GM10266 (cell line): Measurements from ENCODE around the gene DLGAP1.

ENCODE experiments used
- DNase-seq: peaks from one replicate; pipeline ENCODE4 v3.0.0; 2012; ENCODE audit errors: extremely low spot score
- TF ChIP-seq, protein P1 (sequence below): IDR thresholded peaks from 2 replicates; pipeline ENCODE4 v1.5.1; 2012; ENCODE audit warnings: mild to moderate bottlenecking, low read depth; ENCODE audit not compliant: control insufficient read depth, insufficient read depth; ENCODE audit errors: missing control alignments

The DLGAP1 gene

DNA sequence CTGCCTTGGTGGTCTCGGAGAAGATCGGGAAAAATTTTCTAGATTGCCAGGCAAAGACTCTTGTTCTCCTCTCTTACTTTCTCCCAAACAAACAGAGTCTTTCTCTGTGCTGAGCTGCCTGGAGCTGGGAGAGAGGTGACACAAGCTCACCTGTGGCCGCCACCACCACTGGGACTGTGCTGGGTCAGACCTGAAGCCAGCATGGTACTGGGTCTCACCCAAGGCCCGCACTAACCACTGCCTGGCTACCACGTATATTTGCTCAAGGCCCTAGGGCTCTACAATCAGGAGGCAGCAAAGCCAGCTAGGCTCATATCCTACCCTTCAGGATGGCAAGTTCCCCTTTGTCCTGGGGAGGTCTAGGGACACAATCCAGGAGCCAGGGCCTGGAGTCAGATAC, 312.2 kb downstream of the DLGAP1 start:
- no peak for DNase-seq
- TF ChIP-seq, protein P1, sequence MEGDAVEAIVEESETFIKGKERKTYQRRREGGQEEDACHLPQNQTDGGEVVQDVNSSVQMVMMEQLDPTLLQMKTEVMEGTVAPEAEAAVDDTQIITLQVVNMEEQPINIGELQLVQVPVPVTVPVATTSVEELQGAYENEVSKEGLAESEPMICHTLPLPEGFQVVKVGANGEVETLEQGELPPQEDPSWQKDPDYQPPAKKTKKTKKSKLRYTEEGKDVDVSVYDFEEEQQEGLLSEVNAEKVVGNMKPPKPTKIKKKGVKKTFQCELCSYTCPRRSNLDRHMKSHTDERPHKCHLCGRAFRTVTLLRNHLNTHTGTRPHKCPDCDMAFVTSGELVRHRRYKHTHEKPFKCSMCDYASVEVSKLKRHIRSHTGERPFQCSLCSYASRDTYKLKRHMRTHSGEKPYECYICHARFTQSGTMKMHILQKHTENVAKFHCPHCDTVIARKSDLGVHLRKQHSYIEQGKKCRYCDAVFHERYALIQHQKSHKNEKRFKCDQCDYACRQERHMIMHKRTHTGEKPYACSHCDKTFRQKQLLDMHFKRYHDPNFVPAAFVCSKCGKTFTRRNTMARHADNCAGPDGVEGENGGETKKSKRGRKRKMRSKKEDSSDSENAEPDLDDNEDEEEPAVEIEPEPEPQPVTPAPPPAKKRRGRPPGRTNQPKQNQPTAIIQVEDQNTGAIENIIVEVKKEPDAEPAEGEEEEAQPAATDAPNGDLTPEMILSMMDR = no peak

DNA sequence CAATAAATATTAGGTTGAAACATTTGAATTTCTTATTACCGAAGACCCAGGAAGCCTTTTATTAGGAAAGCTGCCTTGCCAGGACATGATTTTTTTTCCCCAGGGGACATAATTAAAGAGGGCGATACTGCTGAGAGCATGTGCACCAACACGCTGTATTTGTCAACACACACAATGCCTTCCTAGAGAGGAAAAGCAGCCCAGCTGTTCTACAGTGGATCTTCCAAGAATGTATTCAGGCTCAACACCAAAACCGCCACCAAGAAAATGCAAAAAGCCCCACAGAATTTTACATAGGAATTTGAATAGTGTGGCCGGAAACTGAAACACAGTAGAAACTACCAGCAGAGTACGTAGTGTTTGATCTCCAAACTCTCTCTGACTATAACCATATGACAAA, 320.4 kb downstream of the DLGAP1 start:
- TF ChIP-seq, protein P1 = no peak
- DNase-seq = no peak

DNA sequence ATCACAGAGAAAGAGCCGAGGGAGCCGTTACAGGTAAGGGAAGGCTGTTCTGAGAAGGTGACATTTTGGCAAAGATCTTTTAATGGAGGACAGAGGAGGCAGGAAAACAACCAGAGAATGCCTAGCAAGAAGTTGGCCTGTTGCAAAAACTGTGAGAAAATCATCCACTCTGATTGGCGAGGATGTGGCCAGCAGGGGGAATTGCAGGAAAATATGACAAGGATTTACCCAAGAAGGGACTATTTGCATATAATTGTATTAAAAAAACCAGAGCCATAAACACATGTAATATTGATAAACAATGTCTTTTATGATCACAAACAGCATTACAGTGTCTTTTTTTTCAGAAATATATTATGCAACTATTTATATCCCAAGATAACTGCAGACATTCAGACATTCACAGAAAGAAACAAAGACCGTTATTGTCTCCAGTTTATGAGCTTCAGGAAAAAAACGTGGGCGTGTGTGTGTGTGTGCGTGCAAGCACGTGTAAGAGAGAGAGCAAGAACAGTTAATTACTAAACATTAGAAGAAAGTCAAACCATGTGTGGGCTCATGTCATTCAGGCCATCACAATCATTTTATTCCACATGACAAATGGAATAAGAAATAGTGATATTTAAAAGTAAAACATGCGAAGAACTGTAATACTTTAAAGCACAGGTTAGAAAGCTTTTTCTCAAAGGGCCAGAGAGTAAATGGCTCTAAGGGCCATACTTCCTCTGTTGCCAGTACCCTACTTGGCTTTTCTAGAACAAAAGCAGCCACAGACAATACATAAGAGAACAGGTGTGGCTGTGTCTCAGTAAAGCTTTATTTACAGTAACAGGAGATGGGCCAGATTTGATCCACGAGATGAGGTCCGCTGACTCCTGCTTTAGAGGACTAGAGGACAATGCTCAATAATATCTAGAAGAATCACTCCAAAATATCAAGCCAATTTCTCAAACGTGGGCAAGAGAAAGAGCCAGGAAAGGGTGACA, 324.1 kb downstream of the DLGAP1 start:
- no peak for DNase-seq
- TF ChIP-seq, protein P1 = no peak

DNA sequence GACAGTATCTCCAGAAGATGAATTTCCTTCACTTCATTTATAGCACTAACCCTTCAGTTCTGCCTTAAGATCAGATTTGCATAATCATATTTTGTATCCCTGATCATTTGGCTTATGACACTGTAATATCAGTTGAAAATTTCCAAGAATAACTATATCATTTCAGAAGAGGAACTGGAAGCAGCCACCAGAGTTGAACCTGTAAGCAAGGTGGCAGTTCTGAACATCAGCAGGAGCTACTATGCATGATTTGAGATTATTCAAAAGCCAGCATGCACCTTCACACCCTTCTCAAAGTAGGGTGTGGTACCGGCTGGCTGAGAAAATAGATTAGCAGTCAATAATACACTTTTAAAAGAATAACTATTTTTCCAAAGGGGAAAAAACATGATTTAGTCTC, 328.2 kb downstream of the DLGAP1 start:
- TF ChIP-seq, protein P1 = no peak
- no peak for DNase-seq

DNA sequence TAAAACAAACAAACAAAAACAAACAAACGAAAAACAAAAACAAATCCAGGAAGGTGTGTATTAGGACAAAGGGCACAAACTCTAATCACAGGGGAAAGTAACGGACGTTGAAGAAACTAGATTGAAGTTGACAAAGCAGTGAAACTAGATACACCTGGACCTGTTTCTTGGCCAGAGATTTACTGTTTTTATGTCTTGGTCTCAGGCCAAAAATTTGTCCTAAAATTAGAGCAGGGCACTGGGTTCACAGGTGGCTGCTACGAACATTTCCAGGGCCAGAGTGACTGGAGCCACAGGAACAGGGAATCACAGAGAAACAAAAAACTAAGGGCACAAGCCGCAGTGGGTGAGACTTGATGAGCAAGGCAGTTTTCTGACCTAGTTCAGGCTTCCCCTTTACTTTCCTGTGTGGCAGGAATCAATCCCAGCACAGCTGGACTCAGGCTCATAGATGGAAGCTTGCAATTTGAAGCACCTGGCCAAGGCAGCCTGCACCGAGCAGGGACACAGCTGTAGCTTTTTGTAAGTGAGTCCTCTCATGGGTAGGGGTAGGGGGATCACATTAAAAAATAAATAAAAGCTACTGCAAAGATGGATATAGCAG, 329.4 kb downstream of the DLGAP1 start:
- TF ChIP-seq, protein P1 = no peak
- no peak for DNase-seq

DNA sequence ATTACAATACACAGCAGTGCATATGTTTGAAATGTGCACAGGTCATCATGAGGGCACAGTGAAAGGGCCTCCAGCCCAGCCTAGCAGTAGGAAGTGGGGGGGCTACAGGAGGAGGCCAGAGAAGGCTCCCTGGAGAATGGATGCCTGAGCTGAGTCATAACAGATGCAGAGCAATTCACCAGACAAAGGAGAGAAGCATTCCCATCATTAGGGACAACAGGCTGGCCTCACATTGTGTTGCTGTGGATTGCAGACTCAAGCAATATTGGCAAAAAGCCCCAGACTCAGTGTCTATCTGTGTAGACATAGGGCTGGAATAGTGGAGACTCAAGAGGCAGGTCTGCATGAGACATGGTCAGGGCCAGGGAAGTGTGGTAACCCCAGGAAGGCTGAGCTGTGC, 329.9 kb downstream of the DLGAP1 start:
- no peak for DNase-seq
- TF ChIP-seq, protein P1 = no peak

DNA sequence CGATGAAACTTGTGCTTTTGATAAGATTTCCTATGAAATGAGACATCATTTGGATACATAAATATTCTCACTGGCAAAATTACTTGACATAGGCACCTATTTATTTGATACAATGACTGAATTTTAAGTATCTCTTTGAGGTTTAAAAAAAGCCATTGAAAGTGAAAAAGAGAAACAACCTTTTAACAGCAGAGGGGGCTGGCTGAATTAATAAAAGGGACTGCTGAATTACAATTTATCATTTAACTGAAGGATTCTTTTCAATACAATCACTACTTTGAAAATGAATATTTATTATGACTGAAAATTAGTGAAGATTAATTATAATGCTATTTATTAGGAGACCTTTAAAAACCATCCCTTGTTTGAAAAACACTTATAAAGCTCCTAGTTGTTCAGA, 335.3 kb downstream of the DLGAP1 start:
- TF ChIP-seq, protein P1 = no peak

More for the DNA sequence above, 335.3 kb downstream of the DLGAP1 start:
- DNase-seq = no peak
